NT2/D1 (cell line): ENCODE measurements around the gene CHPT1.

ENCODE experiments used
- SUZ12 ChIP-seq: IDR thresholded peaks from 2 replicates; pipeline ENCODE4 v1.6.1; 2011; ENCODE audit not compliant: insufficient read length, insufficient read depth; ENCODE audit errors: extremely low read depth
- YY1 ChIP-seq: IDR thresholded peaks from 2 replicates; pipeline ENCODE4 v1.6.1; 2011; ENCODE audit not compliant: insufficient read length, insufficient read depth

GRCh38 chr12:101697930-101698799 lies 725 bp downstream of the CHPT1 start:
- TF ChIP-seq SUZ12 (no peak), YY1 (no peak)
